H54 (cell line): ENCODE results near the gene COG2.
"Not testable (repeated sequence)": the region's sequence is repeated elsewhere in the genome, so short reads cannot be mapped to it uniquely, and the experiment has no call there.

ENCODE experiments used
- DNase-seq: peaks from one replicate; pipeline ENCODE4 v3.0.0; 2011; ENCODE audit warnings: low spot score, mixed read lengths; ENCODE audit not compliant: insufficient read length
- FAIRE-seq: peaks from 3 replicates; lab custom pipeline; 2011; peaks lifted over from hg19 to GRCh38; lab: Jason Lieb, UNC
- POLR2A ChIP-seq: IDR thresholded peaks from 2 replicates; pipeline ENCODE4 v1.6.1; 2011; ENCODE audit warnings: low read depth, mild to moderate bottlenecking, low read length

COG2 gene

DNA sequence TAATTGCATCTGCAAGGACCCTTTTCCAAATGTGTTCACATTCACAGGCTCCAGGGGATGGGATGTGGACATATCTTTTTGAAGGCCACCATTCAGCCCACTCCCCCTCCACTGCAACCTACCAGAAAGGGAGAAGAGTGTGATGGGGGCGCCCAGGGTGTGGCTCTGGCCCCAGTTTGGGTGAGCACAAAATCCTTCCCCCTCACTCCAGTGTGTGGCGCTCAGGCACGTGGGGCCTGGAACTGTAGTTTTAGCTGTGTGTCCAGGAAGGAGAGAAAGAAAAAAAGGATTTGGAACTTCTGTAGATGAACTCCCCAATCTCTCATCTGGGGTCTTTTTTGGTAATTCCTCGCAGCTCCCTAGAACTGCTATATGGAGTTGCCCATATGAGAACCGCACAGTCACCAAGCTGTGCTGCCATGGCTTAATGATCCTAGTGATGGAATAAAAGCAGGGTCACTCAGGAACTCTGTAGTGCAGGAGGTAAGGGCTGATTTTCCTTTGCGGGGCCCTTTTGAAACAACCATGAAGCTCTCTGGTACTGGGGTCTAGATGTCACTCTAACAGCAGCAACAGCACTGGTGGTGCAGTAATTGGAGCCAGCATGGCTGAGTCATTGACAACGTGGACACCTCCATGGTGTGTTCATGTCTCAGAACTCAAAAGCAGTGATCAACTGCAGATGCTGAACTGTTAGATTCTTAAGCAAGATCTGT lies 54.6 kb downstream of the COG2 start:
- DNase-seq: no peak
- no peak for FAIRE-seq
- no peak for TF ChIP-seq POLR2A

DNA sequence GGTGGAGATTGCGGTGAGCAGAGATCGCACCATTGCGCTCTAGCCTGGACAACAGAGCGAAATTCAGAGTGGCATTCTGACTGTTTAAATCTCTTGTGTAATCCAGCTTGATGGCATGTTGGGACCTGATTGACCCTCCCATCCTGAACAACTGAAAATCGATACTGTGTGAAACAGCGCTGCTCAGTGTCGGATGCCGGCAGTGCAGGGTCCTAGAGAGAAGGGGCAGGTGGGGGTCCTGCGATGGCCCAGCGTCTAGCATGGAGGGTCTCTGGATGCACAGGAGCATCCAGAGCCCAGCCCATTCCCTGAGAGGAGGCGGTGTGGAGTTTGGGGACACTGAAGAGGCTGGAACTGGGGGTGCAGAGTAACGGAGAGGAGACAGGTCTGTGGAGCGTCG lies 55.8 kb downstream of the COG2 start:
- TF ChIP-seq POLR2A: no peak
- FAIRE-seq (no peak), DNase-seq (no peak)

DNA sequence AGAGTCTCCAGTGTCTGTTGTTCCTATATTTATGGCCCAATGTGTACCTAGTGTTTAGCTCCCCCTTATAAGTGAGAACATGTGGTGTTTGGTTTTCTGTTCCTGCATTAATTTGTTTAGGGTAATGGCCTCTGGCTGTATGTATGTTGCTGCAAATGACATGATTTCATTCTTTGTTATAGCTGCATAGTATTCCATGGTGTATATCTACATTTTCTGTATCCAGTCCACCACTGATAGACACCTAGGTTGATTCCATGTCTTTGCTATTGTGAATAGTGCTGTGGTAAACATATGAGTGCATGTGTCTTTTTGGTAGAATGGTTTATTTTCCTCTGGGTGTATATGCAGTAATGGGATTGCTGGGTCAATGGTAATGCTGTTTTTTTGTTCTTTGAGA lies 56.7 kb downstream of the COG2 start:
- DNase-seq, FAIRE-seq: not testable (repeated sequence)

DNA sequence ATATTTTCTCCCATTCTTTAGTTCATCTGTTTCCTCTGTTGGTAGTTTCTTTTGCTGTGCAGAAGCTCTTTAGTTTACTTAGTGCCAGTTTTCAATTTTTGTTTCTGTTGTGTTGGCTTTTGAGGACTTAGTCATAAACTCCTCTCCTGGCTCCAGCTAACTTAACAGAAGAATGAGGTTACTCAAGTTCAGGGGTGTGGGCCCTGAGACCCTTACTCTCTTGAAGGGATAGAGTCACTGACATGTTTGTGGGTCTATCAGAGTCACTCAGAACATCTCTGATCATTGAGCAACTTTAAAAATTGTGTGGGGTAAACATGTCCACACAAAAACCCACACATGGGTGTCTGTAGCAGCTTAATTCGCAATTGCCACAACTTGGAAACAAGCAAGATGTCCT lies 57.4 kb downstream of the COG2 start:
- FAIRE-seq (no peak), DNase-seq (no peak)
- TF ChIP-seq POLR2A: no peak

DNA sequence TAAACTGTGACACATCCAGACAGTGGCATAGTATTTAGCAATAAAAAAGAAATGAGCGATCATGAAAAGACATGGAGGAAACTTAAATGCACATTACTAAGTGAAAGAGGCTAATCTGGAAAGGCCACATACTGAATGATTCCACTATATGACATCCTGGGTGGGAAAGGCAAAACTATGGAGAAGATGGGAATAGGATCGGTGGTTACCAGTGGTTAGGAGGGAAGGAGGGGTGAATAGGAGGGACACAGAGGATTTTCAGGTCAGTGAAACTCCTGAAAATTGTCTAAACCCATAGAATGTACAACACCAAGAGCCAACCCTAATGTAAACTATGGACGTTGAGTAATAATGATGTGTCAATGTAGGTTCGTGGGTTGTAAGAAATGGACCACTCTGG lies 57.9 kb downstream of the COG2 start:
- no peak for TF ChIP-seq POLR2A
- FAIRE-seq (no peak), DNase-seq (no peak)

DNA sequence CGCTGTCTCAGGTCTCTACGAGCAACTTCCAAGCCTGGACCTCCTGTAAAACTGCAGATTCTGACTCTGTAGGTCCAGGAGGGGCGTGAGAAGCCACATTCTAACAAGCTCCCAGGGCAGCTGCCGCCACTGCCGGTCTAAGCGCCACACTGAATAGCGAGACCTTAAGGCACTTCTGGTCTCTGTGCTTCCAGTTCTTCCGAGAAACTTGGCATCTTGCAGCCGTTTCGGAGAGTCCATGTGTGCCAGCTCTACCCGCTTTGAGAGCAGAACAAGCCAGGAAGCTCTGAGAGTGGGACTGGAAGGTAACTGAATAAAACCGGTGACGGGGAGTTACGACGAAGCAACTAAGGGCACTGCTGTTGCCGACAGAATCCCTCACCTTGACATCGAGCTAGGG lies 59.2 kb downstream of the COG2 start:
- DNase-seq (no peak), FAIRE-seq (no peak)
- TF ChIP-seq POLR2A: no peak

DNA sequence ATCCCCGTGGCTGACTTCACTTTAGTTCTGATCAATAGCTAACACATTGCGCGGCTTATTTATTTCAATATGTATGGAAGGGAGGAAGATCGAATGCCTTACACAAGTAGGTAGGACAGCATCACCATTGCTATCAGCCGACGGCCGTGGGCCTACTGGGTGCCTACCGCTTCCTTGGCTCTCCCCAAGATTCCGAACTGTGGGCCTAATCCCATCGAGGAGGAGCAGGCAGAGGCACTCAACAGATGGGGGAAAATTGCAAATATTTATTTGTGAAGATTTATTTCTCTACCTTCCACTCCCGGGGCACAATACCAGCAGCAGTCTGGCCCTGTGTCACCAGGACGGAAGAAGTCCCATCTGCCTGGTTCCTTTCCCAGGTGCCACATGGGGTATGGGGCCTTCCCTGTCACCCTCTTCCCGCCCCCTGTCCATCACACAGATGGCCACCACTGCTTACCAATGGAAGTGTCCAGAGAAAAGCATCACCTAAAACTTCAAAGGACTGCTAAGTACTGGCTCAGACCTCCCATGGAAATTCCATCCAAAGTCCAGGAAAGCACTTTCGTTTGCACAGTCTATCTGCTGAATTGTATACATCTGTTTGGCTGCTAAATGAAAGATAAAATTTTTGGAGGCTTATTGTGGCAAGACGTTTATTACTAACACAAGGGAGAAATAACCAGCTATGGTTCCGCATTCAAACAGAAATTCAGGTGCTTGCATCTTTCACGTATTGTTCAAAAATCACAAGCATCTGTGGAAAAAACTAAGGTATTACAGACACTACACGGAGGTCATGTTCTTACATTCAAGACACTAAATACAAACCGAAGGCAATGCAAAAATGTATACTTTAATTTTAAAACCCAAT lies 59.9 kb downstream of the COG2 start:
- TF ChIP-seq POLR2A: no peak
- FAIRE-seq (no peak), DNase-seq (no peak)

DNA sequence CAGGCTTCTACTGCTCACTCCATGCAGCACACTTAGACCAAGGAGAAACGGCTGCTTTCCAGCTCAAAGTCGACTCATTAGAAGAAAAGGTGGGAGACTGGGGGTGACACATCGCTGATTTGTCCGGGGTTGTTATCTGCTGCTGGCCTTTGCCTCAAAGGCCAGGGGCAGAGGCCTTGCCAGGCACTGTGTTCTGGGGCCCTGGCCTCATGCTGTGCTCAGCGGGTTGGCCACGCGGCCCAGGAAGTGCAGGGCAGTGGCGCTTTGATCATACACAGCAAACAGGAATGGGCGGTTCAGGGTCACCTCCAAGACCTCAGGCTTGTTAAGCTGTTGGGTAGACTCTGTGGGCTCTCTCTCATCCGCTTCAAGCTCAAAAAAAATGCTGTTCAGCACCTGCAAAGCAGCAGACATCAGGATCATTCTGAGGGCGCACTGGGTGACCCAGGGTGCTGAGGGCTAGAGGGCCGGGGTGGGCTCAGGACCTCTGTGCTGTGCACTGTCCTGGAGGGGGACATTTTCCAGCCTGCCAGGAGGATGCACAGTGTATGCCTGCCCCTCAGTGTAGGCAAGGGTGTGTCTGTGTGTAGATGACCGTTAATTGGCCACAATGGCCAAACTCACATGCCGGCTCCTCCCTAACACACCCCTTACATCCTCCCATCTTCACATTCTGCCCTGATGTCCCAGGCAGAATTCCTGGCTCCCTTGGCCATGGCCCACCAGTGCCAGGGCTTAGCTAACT lies 60.8 kb downstream of the COG2 start:
- no peak for TF ChIP-seq POLR2A
- no peak for FAIRE-seq
- no peak for DNase-seq

DNA sequence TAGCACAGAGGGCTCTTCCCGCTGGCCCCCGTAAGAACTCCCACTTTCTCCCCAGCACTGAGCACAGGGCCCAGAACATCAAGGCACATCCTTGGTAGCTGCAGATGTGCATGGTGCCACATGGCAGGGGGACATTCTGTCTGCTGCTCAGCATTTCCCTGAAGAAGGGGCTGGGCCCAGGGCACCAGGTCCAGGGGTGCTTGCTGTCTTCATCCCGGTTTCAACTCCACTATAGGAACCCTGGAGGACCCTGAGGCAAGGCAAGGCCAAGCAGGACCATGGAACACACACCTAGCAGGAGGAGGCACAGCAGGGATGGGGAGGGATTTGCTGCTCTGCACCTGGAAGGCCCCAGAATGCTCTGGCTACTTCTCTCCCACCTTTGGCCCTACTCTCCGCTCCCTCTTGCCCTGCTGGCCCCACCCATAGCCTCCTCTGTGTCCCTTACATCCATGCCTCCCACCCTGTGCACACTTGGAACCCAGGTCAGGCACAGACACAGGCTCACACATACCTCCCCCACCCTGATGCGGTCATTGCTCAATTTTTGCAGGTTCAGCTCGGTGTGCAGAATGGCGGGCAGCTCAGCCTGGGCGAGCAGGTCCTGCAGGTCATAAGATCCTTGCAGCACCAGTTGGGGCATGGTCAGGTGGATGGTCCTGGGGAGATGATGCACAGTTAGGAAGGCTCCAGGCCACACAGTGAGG lies 61.6 kb downstream of the COG2 start:
- no peak for TF ChIP-seq POLR2A

DNA sequence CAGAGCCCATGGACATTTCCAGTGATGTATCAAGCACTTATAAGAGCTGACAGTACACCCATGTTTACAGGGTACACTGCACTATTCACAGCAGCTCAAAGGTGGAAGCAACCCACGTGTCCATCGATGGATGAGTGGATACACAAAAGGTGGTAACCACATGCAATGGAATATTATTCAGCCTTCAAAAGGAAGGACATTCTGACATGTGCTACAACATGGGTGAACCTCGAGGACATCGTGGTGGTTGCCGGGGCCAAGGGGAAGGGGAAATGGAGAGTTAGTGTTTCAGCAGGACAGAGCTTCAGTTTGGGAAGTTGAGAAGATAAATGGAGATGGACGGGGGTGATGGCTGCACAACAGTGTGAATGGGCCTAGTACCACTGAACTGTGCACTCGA lies 62.5 kb downstream of the COG2 start:
- FAIRE-seq: no peak
- no peak for DNase-seq
- TF ChIP-seq POLR2A: no peak

More for the DNA sequence above, 61.6 kb downstream of the COG2 start:
- DNase-seq (no peak), FAIRE-seq (no peak)

DNA sequence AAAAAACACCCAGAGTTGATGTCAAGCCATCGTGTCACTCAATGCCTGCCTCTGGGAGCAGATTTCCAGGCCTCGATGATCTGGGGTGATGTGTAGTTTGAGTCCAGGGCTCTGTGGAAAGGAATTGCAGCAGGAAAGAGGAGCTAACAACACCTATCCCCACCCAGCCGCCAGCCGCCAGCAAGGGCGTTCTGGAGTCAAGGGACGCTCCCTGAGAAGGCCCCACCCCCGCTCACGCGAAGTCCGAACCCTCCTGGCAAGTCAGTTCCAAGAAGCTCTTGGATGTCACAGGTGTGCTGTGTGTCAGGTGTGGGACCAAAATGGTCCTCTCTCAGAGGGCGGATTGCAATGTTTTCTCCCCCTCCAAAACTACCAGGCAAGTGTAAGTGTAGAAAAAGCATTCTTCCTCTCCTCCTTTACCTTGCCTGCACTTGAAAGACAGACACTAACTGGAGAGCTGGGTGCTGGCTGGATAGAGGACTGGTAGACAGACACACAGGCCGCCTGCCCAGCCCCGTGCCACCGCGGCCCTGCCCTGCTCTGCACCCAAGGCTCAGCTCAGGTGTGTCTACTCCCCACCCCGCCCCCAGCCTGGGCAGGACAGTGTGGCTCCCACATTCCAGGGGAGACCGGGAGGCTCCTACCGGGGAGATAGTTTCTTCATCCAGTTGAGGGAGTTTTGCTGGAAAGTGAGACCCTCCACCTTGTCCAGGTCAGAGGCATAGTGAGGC lies 63.2 kb downstream of the COG2 start:
- FAIRE-seq: no peak

DNA sequence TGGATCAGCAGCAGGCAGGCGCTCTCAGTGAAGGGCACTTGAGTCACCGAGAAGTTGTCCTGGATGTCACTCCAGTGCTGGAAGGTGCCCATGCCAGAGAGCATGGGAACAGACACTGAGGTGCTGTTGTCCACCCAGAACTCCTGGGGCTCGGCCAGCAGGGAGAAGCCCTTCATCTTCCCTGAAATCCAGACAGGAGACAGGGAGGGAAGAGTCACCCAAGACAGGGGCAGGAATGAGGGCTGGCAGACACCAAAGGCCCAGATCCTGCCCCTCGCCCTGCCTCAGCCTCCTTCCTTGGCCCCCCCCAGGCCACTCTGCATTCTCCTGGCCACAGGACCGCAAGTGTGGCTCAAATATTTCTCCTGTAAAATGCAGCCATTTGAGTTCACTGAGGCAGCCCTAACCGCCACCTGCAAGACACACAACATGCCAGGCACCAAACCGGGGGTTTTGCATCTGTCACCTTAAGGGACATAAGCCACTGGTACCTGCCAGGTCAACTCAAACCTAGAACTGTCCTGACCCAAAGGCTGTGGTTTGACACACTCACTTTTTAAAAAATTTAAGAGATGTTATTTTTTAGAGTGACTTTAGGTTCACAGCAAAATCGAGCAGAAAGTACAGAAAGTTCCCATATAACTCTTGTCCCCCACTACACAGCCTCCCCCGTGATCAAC lies 63.9 kb downstream of the COG2 start:
- FAIRE-seq (no peak), DNase-seq (no peak)
- TF ChIP-seq POLR2A: no peak

More for the DNA sequence above, 63.2 kb downstream of the COG2 start:
- no peak for DNase-seq
- TF ChIP-seq POLR2A: no peak
